Activated T-helper 1 cell treated with anti-CD3 and anti-CD28 coated beads, Interleukin-2, amount 50 U/mL, for 16 hours (primary cell): ENCODE results near the gene DENND1A.

Source experiments
- DNase-seq, 2 donors: peaks; one replicate each; pipeline ENCODE4 v3.0.0-alpha.2; 2020; ENCODE audit warnings: low read depth in 1 of 2, low spot score in 1 of 2

Gene DENND1A

GRCh38 chr9:123478967-123479602 lies 450.8 kb downstream of the DENND1A start:
- no peak for DNase-seq

GRCh38 chr9:123478160-123478559 lies 451.8 kb downstream of the DENND1A start:
- DNase-seq: no peak

DNA sequence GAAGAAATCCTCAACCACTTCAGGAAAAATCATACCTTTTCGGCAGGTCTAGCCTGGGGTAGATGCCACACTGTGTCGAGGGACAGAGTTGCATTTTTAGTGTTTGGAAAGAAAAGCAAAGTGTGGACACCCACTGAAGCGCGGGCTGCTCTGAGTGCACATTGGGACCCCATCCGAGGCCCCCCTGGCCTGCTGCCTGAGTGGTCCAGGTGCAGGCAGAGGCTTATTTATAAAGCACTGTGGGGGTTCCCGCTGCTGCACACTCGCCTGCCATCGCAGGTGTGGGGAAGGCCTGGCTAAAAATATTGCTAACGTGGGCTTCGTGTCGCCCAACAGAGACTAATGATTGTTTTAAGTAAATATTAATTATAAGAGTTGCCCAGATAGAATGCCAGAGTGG lies 454.5 kb downstream of the DENND1A start:
- DNase-seq: no peak

DNA sequence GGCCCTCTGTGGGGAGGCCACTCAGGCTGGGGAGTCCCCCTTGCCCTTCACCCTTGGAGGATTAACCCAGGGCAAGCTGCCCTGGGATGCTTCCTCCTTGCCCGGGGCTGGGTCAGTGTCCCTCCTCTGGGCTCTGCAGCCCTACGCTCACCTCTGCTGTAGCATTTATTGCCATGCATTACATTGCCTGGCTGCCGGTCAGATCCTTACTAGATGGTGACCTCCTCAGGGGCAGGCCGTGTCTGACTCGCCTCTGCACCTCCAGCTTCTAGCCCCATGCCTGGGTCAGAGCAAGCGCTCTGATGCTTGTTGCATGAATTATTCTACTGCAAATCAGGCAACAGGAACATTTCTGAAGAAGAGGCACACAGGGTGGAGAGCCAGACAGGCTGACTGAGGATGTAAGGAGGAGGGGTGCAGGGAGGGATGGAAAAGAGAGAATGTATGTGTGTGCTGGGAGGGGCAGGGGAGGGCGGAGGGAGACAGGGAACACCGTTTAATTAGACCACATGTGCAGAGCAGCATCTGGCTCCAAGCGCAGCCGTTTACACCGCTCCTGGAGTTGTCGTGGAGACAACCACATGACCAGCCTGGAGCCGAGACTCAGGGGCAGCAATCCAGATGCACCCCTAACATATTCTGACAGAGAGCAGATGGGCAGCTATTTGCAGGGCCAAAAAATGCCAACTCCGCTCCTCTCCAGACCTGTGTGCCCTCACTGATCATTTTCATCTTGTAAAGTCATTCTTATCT lies 456.9 kb downstream of the DENND1A start:
- DNase-seq: no peak

DNA sequence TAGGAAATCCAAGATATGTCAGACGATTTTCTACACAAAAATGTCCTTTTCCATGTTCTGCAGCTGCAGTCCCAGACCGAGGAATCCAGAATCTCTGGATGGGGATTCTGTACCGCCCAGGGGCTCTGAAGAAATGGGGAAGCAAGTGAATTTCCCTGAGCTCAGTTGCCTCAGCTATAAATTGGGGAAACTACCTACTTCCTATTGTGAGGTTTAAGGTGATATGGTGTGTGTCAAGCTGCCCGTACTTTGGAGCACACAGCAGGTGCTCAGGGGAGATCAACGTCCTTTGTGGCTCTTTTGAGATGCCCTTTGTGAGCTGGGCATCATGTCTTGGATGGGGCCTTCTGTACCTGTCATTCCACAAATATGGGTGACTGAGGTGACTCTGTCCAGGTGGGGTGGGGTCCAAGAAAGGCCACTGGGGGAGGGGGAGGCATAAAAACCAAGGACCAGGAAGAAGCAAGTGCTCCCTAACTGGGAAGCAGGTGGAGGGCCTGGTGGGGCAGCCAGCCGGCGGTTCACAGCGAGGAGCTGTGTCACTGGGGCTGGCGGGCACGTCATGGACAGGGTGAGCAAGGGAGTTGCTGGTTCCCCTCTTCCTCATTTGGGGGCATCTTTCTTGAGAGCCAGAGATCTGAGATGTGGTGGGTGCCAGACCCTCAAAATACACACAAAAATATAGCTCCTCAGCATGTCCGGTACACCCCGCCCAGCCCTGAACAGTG lies 457.9 kb downstream of the DENND1A start:
- no peak for DNase-seq

- DNase-seq: no peak
These were observed 458.7 kb downstream of the DENND1A start for GRCh38 chr9:123470991-123471770.

DNA sequence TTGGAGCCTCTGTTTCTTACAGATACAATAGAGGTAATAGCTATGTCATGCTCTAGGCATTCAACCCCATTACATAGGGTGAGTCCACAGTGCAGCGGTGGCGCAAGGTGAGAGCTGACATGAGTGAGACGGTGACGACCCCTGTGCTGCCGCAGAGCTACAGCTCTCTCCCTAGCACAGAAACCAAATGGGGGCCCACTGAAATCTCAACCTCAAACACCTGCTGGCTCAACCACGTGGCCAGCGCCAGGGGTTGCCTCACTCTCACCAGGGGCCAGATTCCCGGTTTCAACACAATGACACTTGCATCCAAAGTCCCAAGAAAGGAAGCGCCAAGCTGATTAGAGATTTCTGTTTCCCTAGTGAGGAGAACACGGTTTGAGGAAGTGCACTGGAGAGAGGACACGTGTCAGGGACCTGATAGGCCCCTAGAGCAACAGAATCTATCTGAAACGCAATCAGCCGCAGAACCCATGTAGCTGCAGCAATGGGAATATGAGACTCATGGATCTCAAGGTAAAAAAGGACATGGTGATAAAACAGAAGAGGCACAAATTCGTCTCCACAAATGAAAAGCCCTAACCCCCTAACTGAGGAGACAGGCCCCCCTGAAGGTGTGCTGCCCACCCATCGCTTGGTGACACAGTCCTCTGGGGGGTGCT lies 459.7 kb downstream of the DENND1A start:
- no peak for DNase-seq

GRCh38 chr9:123469282-123469681 lies 460.6 kb downstream of the DENND1A start:
- DNase-seq: no peak

- DNase-seq: no peak
These were observed 461.4 kb downstream of the DENND1A start for GRCh38 chr9:123468541-123468940.

- DNase-seq: no peak
These were observed 464.6 kb downstream of the DENND1A start for GRCh38 chr9:123465304-123465703.

DNA sequence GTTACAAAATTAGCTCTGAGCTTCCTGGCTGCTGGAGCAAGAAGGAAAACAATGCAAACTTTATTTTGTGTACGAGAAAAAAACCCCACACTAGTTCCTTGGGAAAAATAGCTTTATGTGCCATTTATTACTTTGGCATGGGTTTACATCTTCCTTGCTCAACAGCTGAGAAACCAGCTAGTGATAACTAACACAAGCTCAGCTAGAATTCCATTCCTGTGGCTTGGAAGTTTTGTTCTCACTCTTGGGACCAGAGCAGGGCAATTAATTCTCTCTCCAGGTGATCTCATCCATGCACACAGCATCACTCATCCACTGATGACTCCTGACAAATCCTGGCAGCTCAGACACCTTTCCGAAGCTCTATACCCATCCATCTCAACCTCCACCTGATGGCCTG lies 469.8 kb downstream of the DENND1A start:
- DNase-seq: no peak

DNA sequence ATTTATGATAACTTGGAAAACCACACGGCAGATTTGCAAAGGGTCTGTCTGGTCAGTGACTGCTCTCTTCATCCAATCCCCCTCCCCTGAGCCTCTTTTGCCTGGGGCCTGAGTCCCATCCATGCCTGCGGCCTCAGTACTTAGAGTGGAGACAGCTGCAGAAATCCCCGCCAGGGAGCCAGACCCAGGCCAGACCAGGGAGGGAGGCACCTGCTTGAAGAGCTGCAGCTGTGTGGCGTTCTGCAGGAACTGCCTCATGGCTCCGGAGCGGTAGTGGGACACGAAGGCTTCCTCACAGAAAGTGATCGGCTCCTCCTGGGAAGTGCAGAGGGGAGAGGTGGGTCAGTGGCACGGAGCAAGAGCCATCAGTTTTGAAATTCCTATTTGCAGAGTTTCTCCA lies 472.3 kb downstream of the DENND1A start:
- DNase-seq: no peak

- DNase-seq: no peak
These were observed 473.9 kb downstream of the DENND1A start for GRCh38 chr9:123456011-123456410.

- DNase-seq: no peak
These were observed 474.7 kb downstream of the DENND1A start for GRCh38 chr9:123455187-123455586.

DNA sequence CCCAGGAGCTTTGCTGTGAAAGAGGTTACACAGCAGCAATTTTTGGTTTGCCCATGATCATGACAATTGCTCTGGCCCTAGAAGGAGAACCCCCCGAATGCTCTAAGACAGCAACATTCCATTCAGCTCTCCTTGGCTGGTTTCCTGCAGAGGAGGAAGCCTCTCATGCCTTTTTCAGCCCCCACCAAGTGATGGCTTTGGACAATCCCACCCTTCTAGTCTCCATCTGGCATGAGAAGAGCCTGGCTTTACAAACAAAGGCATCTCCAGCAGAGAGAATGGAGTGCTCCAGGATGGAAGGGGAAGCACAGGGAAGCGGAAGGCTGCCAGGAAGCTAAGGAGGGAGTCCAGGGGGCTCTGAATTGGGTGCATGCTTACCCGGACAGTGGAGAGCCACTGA lies 475.6 kb downstream of the DENND1A start:
- no peak for DNase-seq

DNA sequence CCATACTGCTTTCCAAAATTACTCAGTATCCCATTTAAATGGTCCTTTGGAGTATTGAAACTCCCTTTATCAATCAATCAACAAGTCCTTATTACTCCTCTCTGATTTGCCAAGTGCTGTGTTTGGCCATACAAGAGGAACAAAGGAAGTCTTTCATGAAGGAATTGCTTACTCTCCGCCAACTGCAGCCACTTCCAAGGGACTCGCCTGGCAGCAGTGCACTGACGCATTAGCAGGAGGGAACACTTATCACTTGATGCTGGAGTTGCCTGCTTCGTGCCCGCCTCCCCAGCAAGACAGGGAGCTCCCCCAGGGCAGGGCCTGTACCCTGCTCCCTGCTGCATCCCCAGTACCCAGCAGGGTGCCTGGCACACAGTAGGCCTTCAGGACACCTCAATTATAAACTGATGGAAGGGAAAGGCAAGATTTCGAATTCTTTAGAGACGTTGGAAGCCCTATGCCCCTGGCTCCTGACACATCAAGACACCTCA lies 476.1 kb downstream of the DENND1A start:
- no peak for DNase-seq

GRCh38 chr9:123453076-123453667 lies 476.8 kb downstream of the DENND1A start:
- DNase-seq: no peak

GRCh38 chr9:123450996-123451395 lies 478.9 kb downstream of the DENND1A start:
- no peak for DNase-seq

DNA sequence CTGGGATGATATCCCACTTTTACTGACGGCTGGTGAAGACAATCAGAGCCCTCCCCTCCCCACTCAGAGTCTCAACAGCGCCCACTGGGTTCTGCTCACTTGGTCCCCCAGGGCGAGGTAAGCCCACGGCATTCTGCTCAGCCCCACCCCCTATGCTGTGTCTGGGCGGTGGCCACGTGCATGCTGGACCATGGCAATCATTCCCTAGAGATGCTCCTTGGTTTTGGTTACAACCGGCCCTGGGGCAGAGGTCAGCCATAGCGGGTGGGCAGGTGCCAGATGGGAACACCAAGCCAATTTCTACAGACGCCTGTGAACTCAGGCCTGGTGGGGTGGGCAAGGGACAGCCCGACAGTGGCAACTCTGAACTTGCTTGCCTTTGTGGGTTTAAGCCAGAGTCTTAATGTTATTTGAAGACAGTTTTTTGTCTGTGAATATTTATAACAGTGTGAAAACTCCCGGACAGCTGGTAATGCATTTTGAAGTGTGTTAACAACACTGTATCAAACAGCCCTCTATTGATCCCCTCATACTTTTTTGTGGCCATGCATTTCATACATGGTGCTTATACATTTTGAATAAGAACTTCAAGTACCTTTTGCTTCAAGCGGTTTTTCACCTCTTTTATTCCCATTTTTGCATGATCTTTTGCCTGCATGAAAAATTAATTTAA lies 479.7 kb downstream of the DENND1A start:
- DNase-seq: no peak
